CD14-positive monocyte (primary cell): ENCODE data around the gene CSMD2. TPM values are rescaled to one million over a fixed set of nuclear protein-coding genes. Genes with fewer than 3 reads are reported as not detected.

ENCODE experiments used
- DNase-seq, 3 donors: peaks; one replicate each; pipeline ENCODE4 v3.0.0-alpha.2; 2011 to 2022
- H2AFZ ChIP-seq: 2 replicates; pipeline ENCODE4 v1.6.0; 2012; ENCODE audit warnings: mild to moderate bottlenecking, low read depth, low read length, inconsistent platforms; ENCODE audit not compliant: insufficient read depth, poor library complexity, severe bottlenecking
- H3K27ac ChIP-seq, 2 donors: 1 replicate in 1 of 2; 2 replicates in 1 of 2; pipeline ENCODE4 v1.5.1; 2012 to 2013; ENCODE audit warnings: low read length in 2 of 2, control low read depth in 1 of 2, inconsistent platforms in 1 of 2, low read depth in 1 of 2, mild to moderate bottlenecking in 1 of 2
- H3K27me3 ChIP-seq, 2 donors: one replicate each; pipeline versions ENCODE4 v1.6.0 to v1.6.1; 2011 to 2013; ENCODE audit warnings: low read length in 2 of 2; ENCODE audit not compliant: control insufficient read depth in 2 of 2, insufficient read depth in 2 of 2
- H3K36me3 ChIP-seq, 2 donors: replicated peaks in 1 of 2; 1 replicate in 1 of 2; 2 replicates in 1 of 2; pipeline versions ENCODE4 v1.5.1 to v1.6.1; 2012 to 2013; ENCODE audit warnings: low read length in 2 of 2, control low read depth in 1 of 2, inconsistent platforms in 1 of 2, mild to moderate bottlenecking in 1 of 2; ENCODE audit not compliant: insufficient read depth in 2 of 2, control insufficient read depth in 1 of 2
- H3K4me1 ChIP-seq, 2 donors: 1 replicate in 1 of 2; 2 replicates in 1 of 2; pipeline versions ENCODE4 v1.5.1 to v1.6.1; 2012 to 2013; ENCODE audit warnings: low read length in 2 of 2, control low read depth in 1 of 2, inconsistent platforms in 1 of 2, mild to moderate bottlenecking in 1 of 2, moderate library complexity in 1 of 2; ENCODE audit not compliant: insufficient read depth in 2 of 2, control insufficient read depth in 1 of 2
- H3K4me2 ChIP-seq: replicated peaks from 2 replicates; pipeline ENCODE3; 2012; ENCODE audit warnings: low read length, moderate library complexity, mild to moderate bottlenecking; ENCODE audit not compliant: poor library complexity, severe bottlenecking; ENCODE audit errors: extremely low read depth
- H3K4me3 ChIP-seq, 3 experiments: fragments of 200-600 bp in 1 of 3; sonication (generic) in 1 of 3; replicated peaks in 1 of 3; 1 replicate in 2 of 3; 2 replicates in 1 of 3; pipeline ENCODE4 v1.5.1; 2011 to 2013; ENCODE audit warnings: low read length in 3 of 3, mild to moderate bottlenecking in 3 of 3, control low read depth in 2 of 3, low read depth in 2 of 3, inconsistent platforms in 1 of 3, moderate library complexity in 1 of 3
- H3K79me2 ChIP-seq: 2 replicates; pipeline ENCODE4 v1.6.0; 2012; ENCODE audit warnings: mild to moderate bottlenecking, control low read depth, inconsistent platforms, low read length, moderate library complexity; ENCODE audit not compliant: insufficient read depth
- H3K9ac ChIP-seq: 2 replicates; pipeline ENCODE4 v1.6.0; 2017; ENCODE audit warnings: low read length, mild to moderate bottlenecking; ENCODE audit not compliant: insufficient read depth, poor library complexity, severe bottlenecking
- H3K9me3 ChIP-seq, 2 donors: replicated peaks in 1 of 2; 1 replicate in 1 of 2; 2 replicates in 1 of 2; pipeline versions ENCODE4 v1.5.1 to v1.6.1; 2012 to 2013; ENCODE audit warnings: low read length in 2 of 2, control low read depth in 1 of 2; ENCODE audit not compliant: control insufficient read depth in 1 of 2, insufficient read depth in 1 of 2
- H4K20me1 ChIP-seq: 2 replicates; pipeline ENCODE4 v1.6.0; 2012; ENCODE audit warnings: mild to moderate bottlenecking, low read length, control low read depth, moderate library complexity; ENCODE audit not compliant: insufficient read depth
- H3K27ac Mint-ChIP-seq, 7 donors: one replicate each; pipeline ENCODE4 v1.8.0; 2020; ENCODE audit warnings: mild to moderate bottlenecking in 7 of 7, mixed read lengths in 7 of 7, moderate library complexity in 6 of 7, inconsistent platforms in 2 of 7
- H3K27me3 Mint-ChIP-seq, 3 donors: one replicate each; pipeline ENCODE4 v1.8.0; 2021 to 2022; ENCODE audit warnings: low read depth in 3 of 3, mild to moderate bottlenecking in 3 of 3, mixed read lengths in 3 of 3, moderate library complexity in 3 of 3, inconsistent platforms in 1 of 3
- H3K36me3 Mint-ChIP-seq, 2 donors: one replicate each; pipeline ENCODE4 v1.8.0; 2020; ENCODE audit warnings: mixed read lengths in 2 of 2, inconsistent platforms in 1 of 2, mild to moderate bottlenecking in 1 of 2
- H3K4me1 Mint-ChIP-seq: one replicate; pipeline ENCODE4 v1.8.0; 2020; ENCODE audit warnings: mild to moderate bottlenecking, mixed read lengths
- H3K4me3 Mint-ChIP-seq, 2 donors: one replicate each; pipeline ENCODE4 v1.8.0; 2020; ENCODE audit warnings: mild to moderate bottlenecking in 2 of 2, mixed read lengths in 2 of 2, moderate library complexity in 1 of 2
- H3K9me3 Mint-ChIP-seq, 7 donors: one replicate each; pipeline ENCODE4 v1.8.0; 2020 to 2022; ENCODE audit warnings: mixed read lengths in 7 of 7, mild to moderate bottlenecking in 6 of 7, moderate library complexity in 6 of 7, inconsistent platforms in 2 of 7
- WGBS: methylation state at CpG from one replicate; pipeline ENCODE4 v1.1.5; 2013; ENCODE audit warnings: missing lambda C conversion rate; ENCODE audit not compliant: insufficient coverage; 5-methylcytosine and 5-hydroxymethylcytosine counted together
- intact Hi-C, 2 donors: fragments of 100-400 bp; cut with micrococcal nuclease; formaldehyde crosslinking; loops; one replicate each; pipeline versions ENCODE4 v1.15.0 to v1.15.1; 2023
- polyA plus RNA-seq, 3 donors: library from polyadenylated mRNA; depleted of rRNA in 1 of 3; unstranded in 2 of 3; stranded (reverse) in 1 of 3; fragments of 300-500 nt in 2 of 3; fragments of >200 nt in 1 of 3; fragmentation: Illumina TruSeq in 2 of 3; gene quantifications; 1 replicate in 2 of 3; 2 replicates in 1 of 3; pipeline ENCODE4 v1.2.3, GENCODE V29; 2012 to 2021
- TF ChIP-seq, protein P1 (sequence below): fragments of 200-600 bp; IDR thresholded peaks from one replicate; pipeline ENCODE4 v1.8.0; 2022; ENCODE audit warnings: antibody characterized with exemption, mild to moderate bottlenecking

The CSMD2 gene
- polyA plus RNA-seq, 3 donors, result 0.04 TPM; not detected in 2

DNA sequence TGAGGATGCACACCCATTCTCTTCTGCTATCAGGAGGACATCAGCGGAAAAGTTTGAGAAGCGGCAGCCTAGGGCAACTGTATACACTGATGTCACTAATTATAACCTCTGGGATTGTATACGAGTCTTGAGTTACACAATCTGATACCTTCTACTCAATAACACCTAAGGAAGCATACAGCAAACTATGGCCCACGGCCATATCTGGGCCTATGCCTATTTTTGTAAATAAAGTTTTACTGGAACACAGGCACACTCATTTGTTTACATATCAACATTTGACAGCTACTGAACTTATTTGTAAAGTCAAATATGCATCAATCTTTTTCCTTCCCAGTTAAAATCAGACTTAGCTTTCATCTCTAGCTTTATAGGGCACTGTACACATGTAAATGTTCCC lies 505.4 kb downstream of the CSMD2 start:
- Histone ChIP-seq H3K4me3 (no peak overlapping the region), H3K27ac (no peak overlapping the region), H3K4me1 (peaks cover 7 to 11% of the 10 kb centered on the region in 2 donors), H3K36me3 (no peaks in the 10 kb centered on the region), H2AFZ (no peak overlapping the region), H3K9me3 (no peaks in the 10 kb centered on the region), H3K9ac (no peak overlapping the region), H4K20me1 (no peaks in the 10 kb centered on the region), H3K4me2 (no peak overlapping the region), H3K27me3 (no peaks in the 10 kb centered on the region), H3K79me2 (no peaks in the 10 kb centered on the region)
- intact Hi-C loops, result no loop called here
- peaks cover 12% of the 10 kb centered on the region for H3K4me1 Mint-ChIP-seq
- no peak overlapping the region for H3K4me3 Mint-ChIP-seq
- peaks cover 0 to 1% (median 0%) of the 10 kb centered on the region in 7 donors for H3K9me3 Mint-ChIP-seq
- H3K36me3 Mint-ChIP-seq, result no peaks in the 10 kb centered on the region
- DNase-seq, result no peak
- H3K27ac Mint-ChIP-seq, result no peak overlapping the region
- 100% methylated on average over 2 of the region's 4 CpGs for WGBS
- TF ChIP-seq, protein P1, sequence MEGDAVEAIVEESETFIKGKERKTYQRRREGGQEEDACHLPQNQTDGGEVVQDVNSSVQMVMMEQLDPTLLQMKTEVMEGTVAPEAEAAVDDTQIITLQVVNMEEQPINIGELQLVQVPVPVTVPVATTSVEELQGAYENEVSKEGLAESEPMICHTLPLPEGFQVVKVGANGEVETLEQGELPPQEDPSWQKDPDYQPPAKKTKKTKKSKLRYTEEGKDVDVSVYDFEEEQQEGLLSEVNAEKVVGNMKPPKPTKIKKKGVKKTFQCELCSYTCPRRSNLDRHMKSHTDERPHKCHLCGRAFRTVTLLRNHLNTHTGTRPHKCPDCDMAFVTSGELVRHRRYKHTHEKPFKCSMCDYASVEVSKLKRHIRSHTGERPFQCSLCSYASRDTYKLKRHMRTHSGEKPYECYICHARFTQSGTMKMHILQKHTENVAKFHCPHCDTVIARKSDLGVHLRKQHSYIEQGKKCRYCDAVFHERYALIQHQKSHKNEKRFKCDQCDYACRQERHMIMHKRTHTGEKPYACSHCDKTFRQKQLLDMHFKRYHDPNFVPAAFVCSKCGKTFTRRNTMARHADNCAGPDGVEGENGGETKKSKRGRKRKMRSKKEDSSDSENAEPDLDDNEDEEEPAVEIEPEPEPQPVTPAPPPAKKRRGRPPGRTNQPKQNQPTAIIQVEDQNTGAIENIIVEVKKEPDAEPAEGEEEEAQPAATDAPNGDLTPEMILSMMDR, result no peak
- peaks cover 5 to 7% (median 6%) of the 10 kb centered on the region in 3 donors for H3K27me3 Mint-ChIP-seq

DNA sequence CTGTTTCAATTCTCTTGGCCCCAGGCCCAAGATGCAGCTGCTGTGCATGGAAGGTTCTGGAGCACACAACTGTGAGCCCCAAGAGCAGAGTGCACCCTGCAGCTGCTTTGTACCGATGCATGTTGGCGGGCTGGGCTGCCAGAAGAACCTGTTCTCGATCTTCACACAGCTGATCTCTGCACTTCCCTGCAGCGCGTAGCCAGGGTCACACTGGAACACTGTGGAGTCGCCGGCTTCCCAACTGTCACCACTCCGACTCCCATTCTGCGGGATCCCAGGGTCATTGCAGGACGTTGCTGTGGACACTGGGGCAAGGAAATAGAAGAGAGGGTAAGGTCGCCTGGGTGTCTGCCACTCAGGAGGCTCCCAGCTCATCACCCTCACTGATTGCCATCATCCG lies 507.2 kb downstream of the CSMD2 start:
- Histone ChIP-seq H3K36me3 (no peaks in the 10 kb centered on the region), H3K4me2 (no peak overlapping the region), H3K4me3 (no peak overlapping the region), H3K79me2 (no peaks in the 10 kb centered on the region), H4K20me1 (no peaks in the 10 kb centered on the region), H3K27me3 (no peaks in the 10 kb centered on the region), H3K9ac (no peak overlapping the region), H3K27ac (no peak overlapping the region), H2AFZ (no peak overlapping the region), H3K9me3 (no peaks in the 10 kb centered on the region), H3K4me1 (peaks cover 7 to 11% of the 10 kb centered on the region in 2 donors)
- H3K4me1 Mint-ChIP-seq, result peaks cover 12% of the 10 kb centered on the region
- no peak for DNase-seq
- H3K36me3 Mint-ChIP-seq, result no peaks in the 10 kb centered on the region
- H3K27ac Mint-ChIP-seq, result no peak overlapping the region
- peaks cover 2 to 7% (median 6%) of the 10 kb centered on the region in 3 donors for H3K27me3 Mint-ChIP-seq
- WGBS, result 95% methylated on average over 8 of the region's 12 CpGs
- intact Hi-C loops, result no loop called here
- TF ChIP-seq, protein P1, result no peak
- no peaks in the 10 kb centered on the region for H3K9me3 Mint-ChIP-seq
- H3K4me3 Mint-ChIP-seq, result no peak overlapping the region
